SK-N-SH (cell line): ENCODE results near the gene FBLIM1.

Experiments used
- EP300 ChIP-seq, 2 experiments: IDR thresholded peaks; 2 replicates each; pipeline versions ENCODE4 v1.4.0 to v1.6.1; 2012; ENCODE audit warnings: borderline replicate concordance in 1 of 2, low read depth in 1 of 2, low read length in 1 of 2
- EZH2phosphoT487 ChIP-seq: fragments of 200-600 bp; sonication (generic); IDR thresholded peaks from 2 replicates; pipeline ENCODE4 v1.6.1; 2017; ENCODE audit warnings: low read depth, mixed run types, mild to moderate bottlenecking, antibody characterized with exemption, moderate library complexity, borderline replicate concordance
- GABPA ChIP-seq: IDR thresholded peaks from 2 replicates; pipeline ENCODE4 v1.4.0; 2012; ENCODE audit warnings: low read depth, mild to moderate bottlenecking
- MAX ChIP-seq: IDR thresholded peaks from 2 replicates; pipeline ENCODE4 v1.4.0; 2012; ENCODE audit warnings: low read depth
- MXI1 ChIP-seq: IDR thresholded peaks from 2 replicates; pipeline ENCODE4 v1.6.1; 2012; ENCODE audit warnings: mild to moderate bottlenecking, low read depth, low read length, improper control_type of control experiment
- POLR2AphosphoS5 ChIP-seq: IDR thresholded peaks from 2 replicates; pipeline ENCODE4 v1.6.1; 2012; ENCODE audit warnings: low read depth, low read length
- RAD21 ChIP-seq: IDR thresholded peaks from 2 replicates; pipeline ENCODE4 v1.6.1; 2012; ENCODE audit warnings: mild to moderate bottlenecking, low read length
- RCOR1 ChIP-seq: fragments of 150-350 bp; IDR thresholded peaks from 2 replicates; pipeline ENCODE4 v1.6.1; 2017; ENCODE audit warnings: antibody characterized with exemption, low read length
- REST ChIP-seq: IDR thresholded peaks from 2 replicates; pipeline ENCODE4 v1.6.1; 2012; ENCODE audit warnings: mild to moderate bottlenecking, low read depth, low read length, moderate library complexity
- SMC3 ChIP-seq: IDR thresholded peaks from 2 replicates; pipeline ENCODE4 v1.6.1; 2012; ENCODE audit warnings: low read depth, low read length, improper control_type of control experiment
- TF ChIP-seq, protein P1 (sequence below): fragments of 200-600 bp; sonication (generic); IDR thresholded peaks from 2 replicates; pipeline ENCODE4 v1.6.1; 2017; ENCODE audit warnings: antibody characterized with exemption, mild to moderate bottlenecking, moderate library complexity

DNA sequence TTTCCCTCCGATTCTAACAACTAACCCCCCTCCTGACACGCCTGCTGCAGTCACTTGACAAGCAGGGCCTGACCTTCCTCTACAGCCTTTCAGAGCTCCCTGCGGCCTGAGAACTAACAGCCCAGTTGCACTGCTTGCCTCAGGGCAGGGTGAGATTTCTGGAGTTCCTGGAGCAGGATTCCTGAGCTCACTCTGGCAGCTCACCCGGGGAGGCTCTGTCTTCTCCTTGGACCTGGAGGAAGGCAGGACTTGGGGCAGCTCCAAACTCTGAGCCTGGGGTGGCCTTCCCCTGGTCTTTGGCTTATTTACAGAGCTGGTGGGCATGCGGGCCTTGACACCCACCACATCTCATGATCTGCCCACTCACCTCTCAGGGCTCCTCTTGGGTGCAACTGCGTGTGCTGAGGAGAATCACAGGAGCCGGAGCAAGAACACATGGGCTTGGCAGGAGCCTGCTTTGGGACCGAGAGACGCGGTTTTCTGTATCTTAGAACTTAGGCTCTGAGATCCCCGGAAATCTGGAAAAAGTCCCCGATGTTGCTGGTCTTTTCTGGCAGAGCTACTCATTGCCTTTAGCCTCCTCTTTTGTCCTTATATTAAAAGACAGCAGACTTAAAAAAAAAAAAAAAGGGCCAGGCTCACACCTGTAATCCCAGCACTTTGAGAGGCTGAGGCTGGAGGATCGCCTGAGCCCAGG is 35.6 kb upstream of the FBLIM1 start:
- TF ChIP-seq REST, result no peak
- no peak for TF ChIP-seq MAX
- no peak for TF ChIP-seq RAD21
- TF ChIP-seq, protein P1, sequence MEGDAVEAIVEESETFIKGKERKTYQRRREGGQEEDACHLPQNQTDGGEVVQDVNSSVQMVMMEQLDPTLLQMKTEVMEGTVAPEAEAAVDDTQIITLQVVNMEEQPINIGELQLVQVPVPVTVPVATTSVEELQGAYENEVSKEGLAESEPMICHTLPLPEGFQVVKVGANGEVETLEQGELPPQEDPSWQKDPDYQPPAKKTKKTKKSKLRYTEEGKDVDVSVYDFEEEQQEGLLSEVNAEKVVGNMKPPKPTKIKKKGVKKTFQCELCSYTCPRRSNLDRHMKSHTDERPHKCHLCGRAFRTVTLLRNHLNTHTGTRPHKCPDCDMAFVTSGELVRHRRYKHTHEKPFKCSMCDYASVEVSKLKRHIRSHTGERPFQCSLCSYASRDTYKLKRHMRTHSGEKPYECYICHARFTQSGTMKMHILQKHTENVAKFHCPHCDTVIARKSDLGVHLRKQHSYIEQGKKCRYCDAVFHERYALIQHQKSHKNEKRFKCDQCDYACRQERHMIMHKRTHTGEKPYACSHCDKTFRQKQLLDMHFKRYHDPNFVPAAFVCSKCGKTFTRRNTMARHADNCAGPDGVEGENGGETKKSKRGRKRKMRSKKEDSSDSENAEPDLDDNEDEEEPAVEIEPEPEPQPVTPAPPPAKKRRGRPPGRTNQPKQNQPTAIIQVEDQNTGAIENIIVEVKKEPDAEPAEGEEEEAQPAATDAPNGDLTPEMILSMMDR, result no peak
- TF ChIP-seq MXI1, result no peak
- no peak for TF ChIP-seq EP300 (IDR thresholded peaks at IDR 0.05; ENCODE audit: borderline replicate concordance in 1 of 2, low read depth in 1 of 2, low read length in 1 of 2)
- TF ChIP-seq EZH2phosphoT487, result no peak
- TF ChIP-seq SMC3, result no peak
- no peak for TF ChIP-seq GABPA
- no peak for TF ChIP-seq POLR2AphosphoS5
- TF ChIP-seq RCOR1, result no peak
